NCI-H146 (cell line): ENCODE results near the gene NCOA4.
"Not testable (repeated sequence)": the region's sequence is repeated elsewhere in the genome, so short reads cannot be mapped to it uniquely, and the experiment has no call there.

Source experiments
- DNase-seq: peaks from one replicate; lab custom pipeline; 2025; lab: John Stamatoyannopoulos, UW

NCOA4 gene

DNA sequence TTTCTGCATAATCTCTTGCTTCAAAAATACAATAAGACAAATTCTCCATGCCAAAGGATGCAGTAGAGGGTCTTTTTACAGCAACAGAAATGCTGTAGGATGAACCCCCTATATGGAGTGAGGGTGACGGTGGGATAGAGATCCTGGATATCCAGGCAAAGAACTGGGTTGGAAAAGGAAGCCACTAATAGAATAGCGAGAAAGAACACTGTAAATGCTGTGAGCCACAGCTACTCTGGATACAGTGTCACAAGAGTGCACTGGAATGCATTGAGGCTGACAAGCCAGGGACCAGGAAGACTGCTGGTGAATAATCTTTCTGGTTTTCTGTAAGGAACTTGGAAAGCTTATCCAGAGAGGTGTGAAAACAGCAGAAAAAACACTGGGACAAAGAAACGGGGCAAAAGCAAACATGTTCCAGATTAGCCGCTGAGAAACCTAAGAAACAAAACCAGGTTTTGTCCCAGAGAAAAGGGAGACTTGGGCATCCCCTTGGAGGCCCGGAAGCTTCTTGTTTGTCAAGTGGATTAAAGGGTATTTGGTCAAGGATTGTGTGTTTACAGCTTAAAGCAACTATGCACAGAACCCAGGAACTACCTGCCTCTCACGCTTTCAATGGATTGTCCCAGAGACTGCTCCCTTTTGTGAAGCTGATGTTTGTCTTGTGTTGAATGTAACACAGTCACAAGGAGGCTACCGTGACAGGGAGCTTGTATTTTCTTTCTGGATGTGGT, 21.8 kb upstream of the NCOA4 start:
- DNase-seq = no peak

DNA sequence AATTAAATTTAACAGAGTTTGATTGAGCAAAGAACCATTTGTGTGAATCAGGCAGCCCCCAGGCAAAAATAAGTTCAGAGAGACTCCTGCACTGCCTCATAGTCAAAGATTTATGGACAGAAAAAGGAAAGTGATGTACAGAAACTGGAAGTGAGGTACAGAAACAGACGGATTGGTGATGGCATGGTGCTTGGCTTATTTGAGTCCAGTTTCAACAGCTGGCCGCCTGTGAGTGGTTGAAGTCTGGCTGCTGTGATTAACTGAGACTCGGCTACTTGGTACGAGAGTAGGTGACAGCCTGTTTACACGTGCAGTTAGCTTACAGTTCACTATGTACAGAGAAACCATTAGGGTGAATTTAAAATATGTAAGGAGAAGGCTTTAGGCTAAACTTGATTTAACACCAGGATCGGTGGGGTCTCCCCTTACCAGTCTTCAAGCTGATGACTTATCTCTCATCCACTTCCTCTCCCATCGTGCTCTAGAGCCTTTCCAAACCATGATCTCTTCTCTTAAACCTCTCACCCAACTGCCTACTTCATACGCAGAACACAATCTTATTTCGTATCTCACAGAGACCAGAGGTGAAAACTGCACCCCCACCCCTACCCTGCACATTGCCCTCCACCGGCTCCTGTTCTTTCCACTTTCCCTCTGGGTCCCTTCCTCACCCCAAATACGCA, 20.7 kb upstream of the NCOA4 start:
- no peak for DNase-seq

DNA sequence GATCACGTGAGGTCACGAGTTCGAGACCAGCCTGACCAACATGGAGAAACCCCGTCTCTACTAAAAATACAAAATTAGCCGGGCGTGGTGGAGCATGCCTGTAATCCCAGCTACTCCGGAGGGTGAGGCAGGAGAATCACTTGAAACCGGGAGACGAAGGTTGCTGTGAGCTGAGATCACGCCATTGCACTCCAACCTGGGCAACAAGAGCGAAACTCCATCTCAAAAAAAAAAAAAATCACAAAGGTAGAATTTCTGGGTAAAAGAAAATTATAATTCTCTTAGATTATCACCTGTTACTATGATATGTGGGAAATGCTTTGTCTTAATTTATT, 19.0 kb upstream of the NCOA4 start:
- not testable (repeated sequence) for DNase-seq

DNA sequence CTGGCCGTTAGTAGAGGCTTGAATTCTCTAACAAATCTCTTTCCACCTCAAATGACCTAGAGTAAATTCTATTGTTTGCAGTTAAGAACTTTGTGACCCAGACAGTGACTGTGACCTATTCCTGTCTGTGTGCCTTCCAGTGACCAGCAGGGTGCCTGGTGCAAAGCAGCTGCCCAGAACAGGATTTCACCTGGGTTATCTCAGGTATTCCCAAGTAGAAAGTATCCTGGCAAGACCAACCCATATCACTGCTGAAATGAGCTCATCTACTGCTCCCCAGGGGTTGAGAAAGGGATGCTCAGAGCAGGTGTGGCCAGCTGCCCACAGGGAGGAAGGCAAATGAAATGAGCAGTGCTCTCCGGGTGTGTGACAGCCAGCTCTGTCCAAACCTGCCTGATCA, 17.7 kb upstream of the NCOA4 start:
- peak; percentile 76 for DNase-seq

DNA sequence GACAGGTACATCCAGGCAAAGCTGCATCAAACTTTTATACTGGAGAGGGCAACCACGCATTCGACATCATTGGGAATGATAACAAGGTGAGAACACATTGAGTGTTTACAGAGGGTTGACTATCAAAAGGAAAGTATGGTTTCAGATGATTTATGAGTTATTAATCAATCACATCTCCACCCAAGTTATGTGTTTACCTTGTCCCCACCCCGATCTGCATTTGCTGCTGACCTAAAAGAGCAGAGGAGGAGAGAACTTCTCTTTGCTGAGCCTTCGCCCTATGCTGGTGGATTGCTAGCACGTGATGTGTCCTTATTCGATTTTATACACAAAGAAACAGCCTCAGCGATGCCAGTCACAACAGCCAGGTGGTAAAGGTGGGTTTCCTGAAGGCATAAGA, 15.8 kb upstream of the NCOA4 start, which contains the start of gene MSMB:
Gene MSMB (minus strand): TSS at position 9 of the 400 bp plus-strand sequence. CDS start 32 bp downstream, outside the sequence.
- no peak for DNase-seq

DNA sequence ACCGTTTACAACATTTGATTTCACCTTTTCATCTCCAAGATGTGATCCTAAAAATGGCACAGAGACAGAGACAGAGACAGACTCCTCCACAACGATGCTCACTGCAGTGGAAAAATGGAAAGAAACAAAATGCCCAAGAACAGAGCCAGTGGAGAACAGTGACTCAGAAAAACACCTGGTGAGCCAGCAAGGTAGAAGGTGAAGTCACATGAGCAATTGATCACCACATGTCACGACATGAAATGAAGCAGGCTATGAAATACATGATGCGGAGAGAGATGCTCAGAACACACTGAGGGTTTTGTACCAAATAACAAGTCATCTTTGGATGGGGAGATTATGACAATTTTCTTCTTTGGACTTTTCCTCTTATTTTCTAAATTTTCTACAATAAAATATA, 12.1 kb upstream of the NCOA4 start:
- DNase-seq = no peak

DNA sequence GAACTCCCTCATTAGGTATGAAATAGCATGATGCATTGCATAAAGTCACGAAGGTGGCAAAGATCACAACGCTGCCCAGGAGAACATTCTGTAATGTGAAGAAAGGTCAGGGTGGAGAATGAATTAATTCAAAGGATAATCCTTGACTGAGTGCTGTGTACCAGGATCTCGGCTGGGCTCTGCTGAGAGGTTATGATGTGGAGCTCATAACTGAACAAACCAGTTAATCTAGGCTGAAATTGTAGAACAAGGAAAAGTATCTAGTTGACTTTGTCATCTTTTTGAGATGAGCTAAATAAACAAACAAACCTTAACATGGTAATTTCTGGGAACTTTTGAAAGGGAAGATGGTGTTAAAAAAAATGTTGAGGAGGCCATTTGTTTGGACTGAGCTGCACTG, 9.6 kb upstream of the NCOA4 start:
- DNase-seq = no peak

DNA sequence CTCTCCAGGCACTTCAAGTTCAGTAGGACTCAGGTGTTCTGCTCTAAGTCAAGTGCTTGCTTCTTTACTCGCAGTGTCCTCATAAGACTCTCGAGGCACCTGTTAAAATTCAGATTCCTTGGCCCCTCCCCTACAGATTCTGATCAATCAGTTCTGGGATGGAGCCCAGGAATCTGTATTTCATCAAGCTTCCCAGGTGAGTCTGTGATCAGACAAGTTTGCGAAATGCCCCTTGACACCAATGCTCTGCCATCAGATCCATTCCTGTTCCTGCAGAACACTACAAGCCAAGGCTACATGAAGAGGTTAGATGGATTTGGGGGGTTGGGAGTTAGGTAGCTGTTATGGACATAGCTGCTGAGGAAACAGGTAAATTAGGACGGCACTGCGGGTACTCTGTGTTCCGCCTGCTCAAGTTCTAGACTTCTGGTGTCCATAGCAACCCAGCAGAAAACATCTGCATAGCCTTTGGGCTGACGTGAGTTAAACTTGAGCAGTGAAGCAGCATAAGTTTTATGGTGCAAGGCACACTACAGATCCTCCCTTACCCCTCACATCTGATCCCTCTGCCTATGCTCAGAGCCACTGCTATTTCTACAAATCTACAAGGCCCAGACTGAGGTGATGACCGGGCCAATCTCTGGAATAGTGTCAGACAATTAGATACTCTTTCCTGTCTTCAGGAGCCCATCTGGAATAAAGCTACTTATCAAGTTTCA, 6.8 kb upstream of the NCOA4 start:
- DNase-seq = no peak

DNA sequence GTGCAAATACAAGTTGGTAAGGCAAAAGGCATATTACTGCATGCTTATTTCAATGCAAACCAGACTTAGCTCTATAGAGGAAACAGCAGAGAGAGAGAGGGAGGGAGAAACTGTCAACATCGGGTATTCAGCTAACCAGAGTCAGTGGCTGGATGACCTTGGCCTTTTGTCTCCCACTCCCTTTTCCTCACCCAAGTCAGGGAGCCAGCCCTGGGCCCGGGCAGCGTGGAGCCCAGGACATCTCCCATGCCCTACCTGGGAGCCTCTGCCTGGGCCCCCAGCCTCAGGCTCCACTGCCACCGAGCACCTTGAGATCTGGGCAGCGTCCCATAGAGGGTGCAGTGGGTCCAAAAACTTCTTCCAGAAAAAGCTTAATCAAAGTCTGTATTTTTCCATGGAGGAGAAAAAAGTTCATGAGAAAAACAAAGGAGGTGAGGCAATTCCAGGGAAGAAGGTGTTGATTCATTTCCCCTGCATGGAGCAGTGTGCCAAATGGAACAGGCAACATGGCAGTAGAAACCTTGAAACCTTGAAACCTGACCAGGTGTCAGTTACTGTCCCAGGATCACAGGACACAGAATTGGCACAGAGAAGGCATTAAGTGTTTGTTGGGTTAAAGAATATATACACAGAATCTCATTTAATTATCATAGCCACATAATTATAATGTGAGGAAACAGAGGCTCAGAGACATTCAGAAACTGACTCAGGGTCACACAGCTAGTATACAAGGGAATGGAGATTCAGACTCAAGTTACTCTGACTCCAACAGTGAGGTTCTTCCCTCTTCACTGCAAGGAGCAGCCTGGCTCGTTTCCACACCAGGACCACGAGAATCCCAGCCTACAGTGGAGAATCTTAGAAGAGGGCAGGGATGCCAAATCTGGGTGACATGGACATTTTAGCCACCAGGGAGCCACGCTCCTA, 5.8 kb upstream of the NCOA4 start:
- DNase-seq = no peak

DNA sequence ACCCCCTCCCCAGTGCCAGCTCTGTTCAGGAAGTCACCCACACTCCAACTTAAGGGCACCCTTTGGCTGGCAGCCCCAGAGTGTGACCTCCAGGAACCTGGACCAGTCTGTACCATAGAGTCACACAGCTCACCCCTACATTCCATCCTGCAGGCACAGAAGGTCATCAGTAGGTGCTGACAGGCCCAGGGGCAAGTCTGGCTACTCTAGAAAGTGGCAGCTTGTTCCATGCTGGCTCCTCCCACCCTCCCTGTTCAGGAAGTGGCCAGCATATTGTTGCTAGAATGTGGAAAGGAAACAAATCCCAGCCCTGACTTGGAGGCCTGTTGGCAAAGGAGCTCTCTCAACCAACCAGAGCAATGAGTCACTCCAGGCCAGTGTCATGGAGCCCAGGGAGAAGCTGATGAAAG, 3.2 kb upstream of the NCOA4 start:
- DNase-seq = no peak

DNA sequence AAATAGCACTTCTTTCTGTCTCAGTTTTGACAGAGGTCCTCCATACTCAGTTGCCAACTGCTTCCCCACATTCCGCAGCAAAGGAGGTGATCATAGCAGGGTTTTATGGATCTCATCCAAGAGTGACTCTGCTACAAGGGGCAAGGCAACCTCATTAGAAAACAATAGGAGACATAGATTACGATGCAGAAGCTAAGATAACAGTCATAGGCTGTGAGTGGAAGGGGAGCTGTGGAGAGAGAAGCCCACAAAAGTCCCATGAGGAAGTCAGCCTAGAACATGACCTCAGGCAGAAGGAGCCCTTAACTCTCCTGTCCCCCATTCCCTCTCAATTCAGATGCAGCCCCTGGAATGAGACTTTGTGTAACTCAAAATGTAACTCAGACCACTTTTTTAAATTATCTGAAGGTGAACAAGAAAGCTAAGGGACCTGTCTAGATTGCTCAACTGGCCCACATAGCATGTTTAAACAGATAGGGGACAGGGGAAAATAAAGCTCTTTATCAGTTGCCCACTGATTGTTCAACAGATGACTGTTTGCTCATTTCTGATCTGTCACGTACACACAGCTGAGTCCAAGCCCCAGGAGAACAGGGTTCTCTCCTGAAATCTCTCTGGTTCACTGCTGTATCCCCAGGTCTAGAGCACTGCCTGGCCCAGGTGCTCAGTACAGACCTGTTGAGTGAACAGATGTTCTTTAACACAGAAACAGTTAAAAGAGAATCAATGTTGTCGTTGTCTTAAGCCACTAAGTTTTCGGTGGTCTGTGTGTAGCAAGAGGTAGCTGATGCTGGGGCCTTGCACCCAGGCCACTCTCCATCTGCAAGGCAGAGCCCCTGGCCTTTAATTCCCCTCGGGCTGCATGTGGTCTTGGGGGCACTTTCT, 1.5 kb upstream of the NCOA4 start:
- no peak for DNase-seq

DNA sequence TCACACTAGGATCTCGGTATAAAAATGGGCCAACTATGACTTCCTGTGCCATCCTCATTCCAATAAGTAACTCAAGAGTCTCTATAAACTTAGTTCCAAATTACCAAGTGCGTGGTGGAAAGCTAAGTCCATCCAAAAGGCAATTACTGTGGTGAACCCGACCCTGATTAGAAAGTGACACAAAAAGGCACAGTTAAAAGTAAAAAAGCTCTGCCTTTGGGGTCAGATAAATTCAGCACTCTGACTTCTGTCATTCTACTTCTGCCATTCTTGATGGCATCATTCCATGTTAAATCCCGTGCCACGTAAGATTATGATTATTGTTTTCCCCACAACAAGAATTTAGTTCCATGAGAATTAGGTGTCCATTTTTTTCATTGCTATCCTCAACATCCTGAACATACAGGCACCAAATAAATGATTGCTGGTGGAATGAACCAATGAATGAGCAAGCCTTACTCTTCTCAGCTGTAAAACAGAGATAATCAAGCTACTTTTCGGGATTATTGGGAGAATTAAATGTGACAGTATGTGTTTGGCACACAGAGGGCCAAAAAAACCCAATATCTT, 877 bp downstream of the NCOA4 start:
- no peak for DNase-seq

DNA sequence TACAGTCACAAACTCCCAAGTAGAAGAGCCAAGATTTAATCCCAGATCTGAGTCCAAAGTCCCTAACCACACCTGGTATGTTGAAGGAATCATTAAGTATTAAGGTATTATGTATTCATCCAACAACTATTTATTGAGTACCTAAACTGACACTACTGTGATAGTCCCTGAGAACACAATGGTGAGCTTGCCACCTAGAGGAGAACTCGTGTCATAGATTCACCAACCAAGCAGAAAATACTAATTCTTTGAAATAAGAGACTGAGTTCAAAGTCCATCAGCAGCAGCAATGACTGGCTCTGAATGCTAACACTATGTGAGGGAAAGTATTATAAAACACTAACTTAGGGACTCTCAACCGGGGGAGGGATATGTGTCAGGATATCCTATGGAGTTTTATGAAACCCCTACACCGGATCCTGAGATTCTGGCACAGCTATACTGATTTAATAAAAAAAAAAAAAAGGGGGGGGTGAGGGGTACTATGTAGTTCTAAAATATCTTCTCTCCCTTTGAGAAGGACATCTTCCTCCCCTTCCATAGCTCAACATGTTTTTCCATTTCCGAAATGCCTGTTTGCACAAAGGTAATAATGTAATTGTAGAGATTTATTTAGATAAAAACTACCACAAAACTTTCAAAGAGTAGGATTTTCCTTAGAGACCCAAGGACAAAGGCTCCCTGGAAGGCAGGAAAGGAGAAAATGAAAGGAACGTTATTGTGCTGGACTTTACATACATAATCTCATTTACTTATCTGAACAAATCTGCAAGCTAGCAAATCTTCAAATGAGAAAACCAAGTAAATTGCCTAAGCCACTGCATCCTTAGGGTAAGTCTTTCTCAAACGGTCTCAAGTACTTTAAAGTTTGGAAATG, 1.6 kb downstream of the NCOA4 start:
- peak; percentile 41 for DNase-seq

DNA sequence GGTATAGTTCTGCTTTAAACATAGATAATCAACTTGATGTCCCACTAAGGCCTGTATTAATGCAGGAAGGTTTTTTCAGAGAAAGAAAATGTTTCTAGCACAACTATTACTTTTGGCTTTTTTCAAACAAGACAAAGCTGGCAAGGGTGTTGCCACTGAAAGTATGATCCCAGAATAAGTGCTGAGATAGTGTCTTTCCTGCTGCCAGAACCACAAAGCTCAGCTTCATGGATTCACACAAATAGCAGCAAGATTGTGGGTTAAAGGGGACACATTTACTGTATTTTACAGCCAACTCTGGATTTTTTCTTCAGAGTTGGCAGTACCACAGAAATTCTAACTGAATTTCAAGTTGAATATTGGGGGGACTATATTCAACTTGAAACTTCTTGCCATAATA, 4.3 kb downstream of the NCOA4 start:
- no peak for DNase-seq

DNA sequence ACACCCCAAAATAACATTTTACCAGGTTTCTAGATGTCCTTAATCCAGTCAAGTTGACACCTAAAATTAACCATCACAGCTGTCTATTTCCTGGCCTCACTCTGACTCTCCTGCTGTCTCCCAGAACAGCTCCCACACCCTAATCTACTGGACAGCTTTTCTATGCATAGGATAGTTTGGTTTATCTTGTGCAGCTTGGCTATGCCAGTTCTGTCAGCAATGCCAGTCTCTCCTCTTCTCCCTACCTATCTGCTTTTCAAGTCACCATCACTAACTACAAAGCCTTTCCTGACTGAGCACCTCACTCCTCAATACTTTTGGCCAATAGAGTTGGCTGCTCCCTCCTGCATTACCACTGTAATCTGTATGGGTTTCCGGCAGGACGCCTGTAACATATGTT, 5.0 kb downstream of the NCOA4 start:
- DNase-seq = no peak

DNA sequence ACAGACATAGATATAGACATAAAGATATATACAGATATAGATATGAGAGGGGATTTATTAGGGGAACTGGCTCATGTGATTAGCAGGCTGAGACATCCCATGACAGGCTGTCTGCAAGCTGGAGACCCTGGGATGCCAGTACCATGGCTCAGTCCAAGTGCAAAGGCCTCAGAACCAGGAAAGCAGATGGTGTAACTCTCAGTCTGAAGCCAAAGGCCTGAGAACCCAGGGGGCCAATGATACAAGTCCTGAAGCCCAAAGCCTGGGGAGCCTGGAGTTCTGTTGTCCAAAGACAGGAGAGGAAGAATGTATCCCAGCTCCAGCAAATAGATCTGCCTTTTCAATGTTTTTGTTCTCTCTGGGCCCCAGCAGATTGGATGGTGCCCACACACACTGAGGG, 5.5 kb downstream of the NCOA4 start:
- DNase-seq = no peak

DNA sequence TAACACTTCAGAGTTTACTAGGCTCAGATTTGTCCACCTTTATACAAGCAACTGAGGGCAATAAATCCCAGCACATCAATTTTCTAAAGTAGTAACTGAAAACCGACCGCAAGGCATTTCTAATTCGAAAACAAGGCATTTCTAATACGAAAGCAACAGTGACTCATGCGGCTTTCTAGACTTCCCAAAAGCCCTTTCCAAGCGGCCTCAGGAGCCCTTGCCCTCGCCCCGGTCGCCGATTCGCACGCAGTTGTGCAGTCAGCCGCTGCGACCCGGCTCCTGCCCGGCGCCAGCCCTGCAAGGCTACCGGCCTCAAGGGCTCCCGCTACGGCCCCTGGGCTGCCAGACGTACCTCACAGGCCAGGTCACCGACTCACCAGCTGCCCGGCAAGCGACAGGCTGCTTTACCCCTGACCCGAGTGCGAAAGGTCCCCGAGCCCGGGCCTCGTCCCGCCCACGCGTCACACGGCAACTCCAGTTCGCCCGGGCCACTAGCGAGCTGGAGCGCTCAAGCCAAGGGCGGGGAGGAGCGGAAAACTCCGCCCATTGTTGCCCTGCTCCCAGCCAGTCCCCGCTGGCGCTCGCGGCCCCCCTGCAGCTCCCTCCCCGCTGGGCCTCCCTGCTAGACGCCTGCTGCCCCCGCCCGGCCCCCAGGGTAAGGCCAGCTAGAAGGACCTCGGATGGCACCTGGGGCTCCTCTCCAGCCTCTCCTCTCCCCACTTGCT, 7.3 kb downstream of the NCOA4 start:
- DNase-seq = peak; percentile 78

DNA sequence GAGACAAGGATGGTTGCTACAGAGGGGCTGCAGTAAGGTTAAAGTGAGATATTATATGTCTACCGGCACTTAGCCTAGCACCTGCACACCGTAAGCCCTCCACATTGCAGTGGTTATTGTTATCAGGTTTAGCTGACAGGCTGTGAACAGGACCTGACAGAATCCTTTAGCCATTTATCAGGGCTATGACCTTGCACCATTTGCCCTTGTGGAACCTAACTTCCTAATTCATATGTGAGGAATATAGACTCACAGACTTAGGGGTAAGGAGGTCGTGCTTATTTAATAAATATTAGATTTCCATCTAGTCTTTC, 10.1 kb downstream of the NCOA4 start:
- no peak for DNase-seq
